Smooth muscle cell (in vitro differentiated cells): ENCODE data around the gene PRRC2B. TPM values are rescaled to one million over a fixed set of nuclear protein-coding genes. Genes with fewer than 3 reads are reported as not detected.
"Not testable (repeated sequence)": the region's sequence is repeated elsewhere in the genome, so short reads cannot be mapped to it uniquely, and the experiment has no call there.

ENCODE experiments used
- DNase-seq: peaks from one replicate; lab custom pipeline; 2025; ENCODE audit not compliant: unreplicated experiment; lab: John Stamatoyannopoulos, UW
- H2AFZ ChIP-seq: fragments of 200-600 bp; sonication (generic); 2 replicates; pipeline ENCODE4 v1.6.0; 2016; ENCODE audit warnings: antibody characterized with exemption, low read depth, mild to moderate bottlenecking
- H3F3A ChIP-seq: fragments of 200-600 bp; sonication (generic); 2 replicates; pipeline ENCODE4 v1.6.0; 2017; ENCODE audit warnings: antibody characterized with exemption, low read depth
- H3K27ac ChIP-seq: fragments of 200-600 bp; sonication (generic); 2 replicates; pipeline ENCODE4 v1.5.1; 2016; ENCODE audit warnings: low read depth, mild to moderate bottlenecking
- H3K27me3 ChIP-seq: fragments of 200-600 bp; sonication (generic); 2 replicates; pipeline ENCODE4 v1.6.1; 2016; ENCODE audit warnings: low read depth, mild to moderate bottlenecking
- H3K36me3 ChIP-seq: fragments of 200-600 bp; sonication (generic); 2 replicates; pipeline ENCODE4 v1.5.1; 2016; ENCODE audit warnings: low read depth
- H3K4me1 ChIP-seq: fragments of 200-600 bp; sonication (generic); 2 replicates; pipeline ENCODE4 v1.5.1; 2016; ENCODE audit warnings: low read depth
- H3K4me2 ChIP-seq: fragments of 200-600 bp; sonication (generic); 2 replicates; pipeline ENCODE4 v1.6.0; 2016; ENCODE audit warnings: mild to moderate bottlenecking
- H3K4me3 ChIP-seq: fragments of 200-600 bp; sonication (generic); 2 replicates; pipeline ENCODE4 v1.5.1; 2016; ENCODE audit warnings: mild to moderate bottlenecking
- H3K79me2 ChIP-seq: fragments of 200-600 bp; sonication (generic); 2 replicates; pipeline ENCODE4 v1.6.0; 2016; ENCODE audit warnings: low read depth, mild to moderate bottlenecking
- H3K9ac ChIP-seq: fragments of 200-600 bp; sonication (generic); 2 replicates; pipeline ENCODE4 v1.6.0; 2016; ENCODE audit warnings: low read depth
- H3K9me3 ChIP-seq: fragments of 200-600 bp; sonication (generic); replicated peaks from 2 replicates; pipeline ENCODE4 v1.5.1; 2016; ENCODE audit warnings: low read depth
- H4K20me1 ChIP-seq: fragments of 200-600 bp; sonication (generic); 2 replicates; pipeline ENCODE4 v1.6.0; 2016; ENCODE audit warnings: low read depth
- CTCF ChIP-seq: fragments of 200-600 bp; sonication (generic); IDR thresholded peaks from 2 replicates; pipeline ENCODE4 v1.5.1; 2017; ENCODE audit warnings: borderline replicate concordance, mild to moderate bottlenecking, antibody characterized with exemption; ENCODE audit not compliant: insufficient read depth, poor library complexity, severe bottlenecking
- WGBS: methylation state at CpG from one replicate; pipeline ENCODE4 v1.1.7; 2016; ENCODE audit warnings: low lambda C conversion rate; 5-methylcytosine and 5-hydroxymethylcytosine counted together
- polyA plus RNA-seq: library from polyadenylated mRNA; unstranded; fragments of >200 nt; fragmentation: Nextera tagmentation; extraction: Ambion mirVana; gene quantifications from 2 replicates; pipeline ENCODE4 v1.2.1, GENCODE V29; 2016
- total RNA-seq: library from RNA; depleted of rRNA; stranded (reverse); fragments of >200 nt; gene quantifications from 2 replicates; pipeline ENCODE4 v1.2.3, GENCODE V29; 2014

Gene PRRC2B
- total and polyA plus RNA-seq, 2 experiments from 2014 or later, result 38.6 to 97.2 TPM

- peak overlapping the region; percentile 64 for H3K4me3 ChIP-seq
- H3K27me3 ChIP-seq, result no peaks in the 10 kb centered on the region
- no peak for DNase-seq
- TF ChIP-seq CTCF, result no peak
- peaks cover 45% of the 10 kb centered on the region for H3K4me1 ChIP-seq
- no peaks in the 10 kb centered on the region for H3K9me3 ChIP-seq
- peaks cover 60% of the 10 kb centered on the region for H3K79me2 ChIP-seq
- no peak overlapping the region for H2AFZ ChIP-seq
- peak overlapping the region; percentile 89 for H3K9ac ChIP-seq
- peaks cover 59% of the 10 kb centered on the region for H4K20me1 ChIP-seq
- WGBS, result 8% methylated on average over 17 of the region's 17 CpGs
- H3K27ac ChIP-seq, result peak overlapping the region; percentile 80
- H3K36me3 ChIP-seq, result no peaks in the 10 kb centered on the region
- peaks cover 29% of the 10 kb centered on the region for H3F3A ChIP-seq
- peak overlapping the region; percentile 90 for H3K4me2 ChIP-seq
These were observed 1.5 kb downstream of the PRRC2B start for GRCh38 chr9:131395157-131396098.

GRCh38 chr9:131396099-131396479 lies 2.2 kb downstream of the PRRC2B start:
- Histone ChIP-seq H3K4me3 (peak overlapping the region; percentile 64), H3K9ac (peak overlapping the region; percentile 89), H3K4me1 (peaks cover 45% of the 10 kb centered on the region), H3K4me2 (peak overlapping the region; percentile 90), H3K79me2 (peaks cover 67% of the 10 kb centered on the region), H4K20me1 (peaks cover 66% of the 10 kb centered on the region), H3K27ac (peak overlapping the region; percentile 80), H3F3A (peaks cover 29% of the 10 kb centered on the region)
- WGBS, result 35% methylated on average over 4 of the region's 4 CpGs
- H3K36me3 ChIP-seq, DNase-seq, H3K27me3 ChIP-seq, H2AFZ ChIP-seq, H3K9me3 ChIP-seq: not testable (repeated sequence)

- no peak for DNase-seq
- peak overlapping the region; percentile 13 for H3K9ac ChIP-seq
- peak overlapping the region; percentile 64 for H3K4me3 ChIP-seq
- H3K27me3 ChIP-seq, result no peaks in the 10 kb centered on the region
- H2AFZ ChIP-seq, result no peak overlapping the region
- 44% methylated on average over 3 of the region's 3 CpGs for WGBS
- H3K4me2 ChIP-seq, result peak overlapping the region; percentile 90
- H3K4me1 ChIP-seq, result peaks cover 47% of the 10 kb centered on the region
- peaks cover 29% of the 10 kb centered on the region for H3F3A ChIP-seq
- TF ChIP-seq CTCF, result no peak
- peaks cover 72% of the 10 kb centered on the region for H3K79me2 ChIP-seq
- H3K9me3 ChIP-seq, result no peaks in the 10 kb centered on the region
- H3K27ac ChIP-seq, result peak overlapping the region; percentile 80
- no peaks in the 10 kb centered on the region for H3K36me3 ChIP-seq
- peaks cover 71% of the 10 kb centered on the region for H4K20me1 ChIP-seq
These were observed 2.7 kb downstream of the PRRC2B start for GRCh38 chr9:131396626-131397025.

GRCh38 chr9:131397100-131397790 lies 3.4 kb downstream of the PRRC2B start:
- H3K27me3 ChIP-seq, result no peaks in the 10 kb centered on the region
- H3K9me3 ChIP-seq, result no peaks in the 10 kb centered on the region
- peak overlapping the region; percentile 64 for H3K4me3 ChIP-seq
- H3F3A ChIP-seq, result peaks cover 34% of the 10 kb centered on the region
- H3K27ac ChIP-seq, result peak overlapping the region; percentile 80
- H4K20me1 ChIP-seq, result peaks cover 78% of the 10 kb centered on the region
- no peak overlapping the region for H2AFZ ChIP-seq
- H3K4me1 ChIP-seq, result peaks cover 54% of the 10 kb centered on the region
- no peaks in the 10 kb centered on the region for H3K36me3 ChIP-seq
- 31% methylated on average over 8 of the region's 8 CpGs for WGBS
- H3K9ac ChIP-seq, result peak overlapping the region; percentile 17
- DNase-seq, result no peak
- peaks cover 79% of the 10 kb centered on the region for H3K79me2 ChIP-seq
- peak overlapping the region; percentile 90 for H3K4me2 ChIP-seq
- TF ChIP-seq CTCF, result no peak
